IPS-20b (cell line): ENCODE data around the gene AFF3.

Source experiments
- H3K27ac ChIP-seq: one replicate; pipeline ENCODE4 v1.5.1; 2013; ENCODE audit warnings: low read length
- H3K27me3 ChIP-seq: 2 replicates; pipeline ENCODE4 v1.6.1; 2013; ENCODE audit warnings: mild to moderate bottlenecking, low read length, inconsistent platforms; ENCODE audit not compliant: insufficient read depth
- H3K36me3 ChIP-seq: 2 replicates; pipeline ENCODE4 v1.6.1; 2013; ENCODE audit warnings: low read depth, mild to moderate bottlenecking, inconsistent platforms, low read length, moderate library complexity; ENCODE audit not compliant: insufficient read depth
- H3K4me1 ChIP-seq: 2 replicates; pipeline ENCODE4 v1.6.1; 2013; ENCODE audit warnings: mild to moderate bottlenecking, control low read depth, inconsistent platforms, low read length, moderate library complexity; ENCODE audit not compliant: insufficient read depth
- H3K4me3 ChIP-seq: 2 replicates; pipeline ENCODE4 v1.5.1; 2013; ENCODE audit warnings: mild to moderate bottlenecking, low read length, inconsistent platforms
- H3K9ac ChIP-seq: 2 replicates; pipeline ENCODE4 v1.6.1; 2013; ENCODE audit warnings: low read depth, mild to moderate bottlenecking, inconsistent platforms, low read length, moderate library complexity
- H3K9me3 ChIP-seq: 2 replicates; pipeline ENCODE4 v1.6.1; 2013; ENCODE audit warnings: mild to moderate bottlenecking, low read depth, low read length, inconsistent platforms; ENCODE audit not compliant: insufficient read depth

The AFF3 gene

DNA sequence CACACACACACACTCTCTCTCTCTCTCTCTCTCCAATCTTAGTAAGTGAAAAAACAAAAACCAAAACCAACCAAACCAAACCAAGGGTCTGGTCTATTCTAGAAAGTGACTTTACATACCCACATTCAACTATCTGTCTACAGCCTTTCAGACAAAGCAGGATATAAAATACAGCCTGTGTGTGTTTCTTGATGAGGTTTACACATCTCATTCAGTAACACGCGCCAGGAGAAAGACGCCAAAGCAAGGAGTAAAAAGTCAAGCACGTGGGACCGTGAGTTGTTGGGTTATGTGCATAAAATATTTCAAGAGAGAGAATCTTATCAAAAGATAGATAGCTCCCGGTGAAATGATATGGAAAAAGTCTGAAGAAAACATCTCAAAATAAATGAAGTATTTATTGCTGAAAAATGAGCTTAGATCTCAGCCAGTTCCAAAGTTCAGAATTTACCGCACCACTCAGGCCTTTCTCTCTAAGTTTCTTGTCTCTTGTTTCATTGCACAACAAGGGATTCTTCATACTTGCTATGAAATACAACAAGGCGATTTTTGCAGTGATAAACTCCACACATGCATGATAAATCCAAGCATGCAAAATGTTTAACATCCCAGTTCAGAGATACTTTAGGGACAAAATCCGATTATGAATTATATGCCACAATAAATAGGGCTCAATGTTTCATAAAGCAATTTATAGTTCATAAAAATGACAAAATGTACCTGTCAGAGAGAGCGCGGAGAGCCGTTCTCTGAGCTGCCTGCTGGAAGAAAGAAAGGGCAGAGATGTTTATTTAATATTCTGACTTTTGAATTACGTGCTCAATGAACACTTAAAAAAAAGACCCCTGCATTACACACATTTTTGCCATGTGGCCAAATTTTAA lies 493.2 kb downstream of the AFF3 start:
- no peaks in the 10 kb centered on the region for H3K27me3 ChIP-seq

DNA sequence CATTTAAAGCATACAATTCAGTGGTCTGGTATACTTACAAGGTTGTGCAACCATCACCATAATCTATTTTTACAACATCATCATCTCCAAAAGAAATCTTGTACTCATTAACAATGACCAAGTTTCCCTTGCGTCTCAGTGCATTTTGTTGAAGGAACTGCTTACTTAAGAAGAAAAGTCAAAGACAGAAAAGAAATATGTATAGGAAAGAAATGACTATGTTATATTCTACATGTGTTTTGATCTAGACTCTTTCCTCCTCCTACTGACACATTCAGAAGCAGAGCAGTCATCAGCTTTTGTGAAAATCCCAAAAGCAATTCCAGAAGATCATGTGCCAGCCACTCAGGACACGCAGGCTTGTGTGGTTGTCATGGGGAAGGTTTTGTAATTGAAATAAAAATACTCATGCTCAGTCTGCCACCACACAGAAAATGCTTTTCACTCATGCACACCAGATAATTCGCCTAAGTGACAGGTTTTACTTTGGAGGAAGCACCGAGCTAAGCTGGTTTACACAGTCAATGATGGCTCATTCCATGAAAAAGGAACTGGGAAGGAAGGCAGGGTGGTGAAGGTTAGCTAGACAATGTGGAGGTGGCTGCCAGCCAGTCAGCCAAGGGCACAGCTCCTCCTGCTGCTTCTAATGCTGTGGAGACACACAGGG lies 494.1 kb downstream of the AFF3 start:
- H3K27me3 ChIP-seq = no peaks in the 10 kb centered on the region
- H3K9me3 ChIP-seq = no peaks in the 10 kb centered on the region
- no peak overlapping the region for H3K9ac ChIP-seq
- no peaks in the 10 kb centered on the region for H3K36me3 ChIP-seq
- peaks cover 6% of the 10 kb centered on the region; the same call in 1 of the 2 replicates for H3K4me1 ChIP-seq
- no peak overlapping the region for H3K27ac ChIP-seq
- no peak overlapping the region for H3K4me3 ChIP-seq

More for the DNA sequence above, 493.2 kb downstream of the AFF3 start:
- Histone ChIP-seq H3K9ac (no peak overlapping the region), H3K4me1 (peaks cover 6% of the 10 kb centered on the region; the same call in 1 of the 2 replicates), H3K36me3 (no peaks in the 10 kb centered on the region), H3K27ac (no peak overlapping the region), H3K4me3 (no peak overlapping the region), H3K9me3 (no peaks in the 10 kb centered on the region)

DNA sequence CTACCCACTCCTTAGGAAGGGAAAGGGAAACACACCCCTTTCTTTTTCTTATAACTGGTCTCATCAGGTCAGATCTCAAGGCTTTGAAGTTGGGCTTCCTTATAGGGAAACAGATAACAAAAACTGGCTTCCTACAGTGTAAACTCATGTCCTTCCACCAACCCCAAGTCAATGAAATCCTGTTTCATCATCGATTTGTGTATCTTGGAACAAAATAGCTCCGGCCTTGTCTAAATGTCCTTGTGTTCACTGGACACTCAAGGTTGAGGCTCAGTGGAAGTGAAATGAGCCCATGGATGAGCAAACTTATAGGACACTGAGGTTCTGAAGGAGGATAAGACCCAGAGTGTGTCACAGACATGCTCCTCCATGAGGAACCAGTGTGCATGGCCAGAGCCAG lies 496.4 kb downstream of the AFF3 start:
- Histone ChIP-seq H3K27me3 (no peaks in the 10 kb centered on the region), H3K9me3 (no peaks in the 10 kb centered on the region), H3K9ac (no peak overlapping the region), H3K4me3 (no peak overlapping the region), H3K27ac (no peak overlapping the region), H3K4me1 (no peaks in the 10 kb centered on the region), H3K36me3 (no peaks in the 10 kb centered on the region)

DNA sequence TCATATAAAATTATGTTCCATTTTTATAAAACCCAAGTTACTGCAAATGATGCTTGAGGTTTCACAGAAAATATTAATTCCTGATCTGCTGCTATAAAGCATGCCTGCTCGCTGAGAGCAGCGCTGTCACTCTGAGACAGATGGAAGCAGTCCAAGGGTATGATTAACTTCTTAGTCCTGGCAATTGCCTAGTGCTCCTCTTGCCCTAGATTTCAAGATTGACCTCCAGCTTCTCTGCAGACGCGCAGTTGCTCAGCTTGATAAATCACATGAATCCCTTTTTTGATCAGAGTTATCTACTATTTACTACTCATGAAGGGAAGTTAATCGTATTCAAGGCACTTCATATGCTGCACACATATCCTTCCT lies 498.0 kb downstream of the AFF3 start:
- Histone ChIP-seq H3K27ac (no peak overlapping the region), H3K9ac (no peak overlapping the region), H3K4me1 (no peaks in the 10 kb centered on the region), H3K27me3 (no peaks in the 10 kb centered on the region), H3K36me3 (no peaks in the 10 kb centered on the region), H3K4me3 (no peak overlapping the region), H3K9me3 (no peaks in the 10 kb centered on the region)

DNA sequence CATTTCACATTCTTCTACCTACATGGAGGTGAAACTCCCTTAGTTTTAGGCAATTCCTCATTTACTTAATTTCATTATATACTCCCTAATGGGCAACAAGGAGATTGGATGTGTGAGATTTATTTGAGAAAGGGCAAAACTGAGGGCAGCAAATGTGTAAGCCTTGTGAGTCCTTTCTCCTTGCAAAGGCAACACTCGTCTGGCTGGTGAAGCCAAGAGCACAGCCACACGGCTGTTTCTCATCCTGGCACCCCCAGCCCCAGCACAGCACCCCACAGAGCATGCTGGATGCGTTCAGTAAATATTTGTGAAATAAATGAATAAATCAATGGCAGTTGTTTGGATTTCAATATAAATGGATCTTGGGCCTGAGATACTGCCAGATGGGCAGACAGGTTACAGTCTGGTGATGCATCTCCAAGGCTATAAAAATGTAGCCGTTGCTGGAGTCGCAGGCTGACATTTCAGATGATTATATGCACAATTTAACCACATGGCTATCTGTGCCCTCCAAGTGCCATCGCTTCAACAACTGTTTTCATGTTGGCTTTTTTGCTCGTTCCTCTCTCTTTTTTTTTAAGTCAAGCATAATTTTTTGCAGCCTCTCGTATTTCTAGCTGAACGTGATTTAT lies 498.5 kb downstream of the AFF3 start:
- Histone ChIP-seq H3K9me3 (no peaks in the 10 kb centered on the region), H3K27ac (no peak overlapping the region), H3K4me3 (no peak overlapping the region), H3K9ac (no peak overlapping the region), H3K4me1 (no peaks in the 10 kb centered on the region), H3K36me3 (no peaks in the 10 kb centered on the region), H3K27me3 (no peaks in the 10 kb centered on the region)

DNA sequence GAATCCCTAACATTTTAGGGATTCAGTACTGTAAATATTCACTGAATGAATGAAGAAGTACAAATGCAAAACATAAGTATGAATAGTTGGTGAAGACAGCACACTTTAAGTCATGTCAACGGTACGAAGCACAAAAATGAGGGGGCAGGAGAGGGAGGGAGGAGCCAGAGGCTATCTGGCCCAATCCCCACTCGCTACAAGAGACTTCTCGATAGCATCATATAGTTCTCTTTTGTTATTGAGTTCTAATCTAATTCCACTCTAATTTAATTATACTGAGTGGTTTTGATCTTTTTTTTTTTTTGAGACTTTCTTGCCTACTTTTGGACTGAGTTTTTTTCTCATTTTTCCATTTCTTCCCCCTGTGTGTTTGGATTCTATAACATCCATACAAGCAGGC lies 500.4 kb downstream of the AFF3 start:
- Histone ChIP-seq H3K36me3 (no peaks in the 10 kb centered on the region), H3K27ac (no peak overlapping the region), H3K4me1 (no peaks in the 10 kb centered on the region), H3K9me3 (no peaks in the 10 kb centered on the region), H3K27me3 (no peaks in the 10 kb centered on the region), H3K9ac (no peak overlapping the region), H3K4me3 (no peak overlapping the region)

DNA sequence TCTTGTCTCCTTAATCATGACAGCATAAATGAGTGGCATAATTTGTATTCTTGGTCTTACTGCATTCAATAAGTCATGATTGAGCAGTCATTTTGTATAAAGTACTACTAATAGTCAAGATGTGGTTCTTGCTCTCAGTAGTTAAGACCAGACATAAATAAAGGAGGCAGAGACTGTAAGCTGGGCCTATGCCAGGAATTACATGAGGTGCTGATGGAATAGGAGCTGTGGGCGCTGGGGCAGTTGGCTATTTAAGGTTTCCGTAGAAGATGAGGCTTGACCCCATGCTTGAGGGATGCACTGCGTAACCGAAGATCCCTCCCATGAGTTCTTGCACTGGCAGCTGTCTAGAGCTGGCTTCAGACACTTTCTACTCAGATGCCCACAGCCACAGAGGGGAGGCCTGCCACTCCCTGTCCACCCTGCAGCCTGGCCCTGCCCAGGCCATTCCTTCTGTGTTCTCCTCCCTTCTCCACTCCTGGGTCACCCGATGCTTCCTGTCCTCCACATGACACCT lies 501.7 kb downstream of the AFF3 start:
- H3K4me3 ChIP-seq = no peak overlapping the region
- H3K9ac ChIP-seq = no peak overlapping the region
- H3K27me3 ChIP-seq = no peaks in the 10 kb centered on the region
- no peaks in the 10 kb centered on the region for H3K36me3 ChIP-seq
- no peaks in the 10 kb centered on the region for H3K9me3 ChIP-seq
- no peaks in the 10 kb centered on the region for H3K4me1 ChIP-seq
- H3K27ac ChIP-seq = no peak overlapping the region

DNA sequence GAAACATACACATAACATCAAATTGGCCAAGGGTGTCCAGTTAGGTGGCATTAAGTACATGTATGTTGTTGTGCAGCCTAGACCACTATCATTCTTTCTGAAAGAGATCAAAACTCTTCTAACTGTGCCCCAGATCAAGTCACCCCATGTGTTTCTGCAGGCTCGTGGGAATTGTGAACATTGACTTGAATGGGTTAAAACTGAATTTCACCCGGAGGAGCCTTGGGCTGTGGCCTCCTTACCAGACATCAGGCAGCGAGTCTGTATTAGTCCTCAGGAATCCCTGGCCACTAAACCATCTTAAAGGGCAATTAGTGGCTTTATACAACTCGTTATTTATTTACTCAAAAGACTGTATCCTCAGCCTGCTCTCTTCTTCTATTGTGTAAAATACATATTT lies 503.6 kb downstream of the AFF3 start:
- Histone ChIP-seq H3K36me3 (no peaks in the 10 kb centered on the region), H3K4me3 (no peak overlapping the region), H3K27me3 (no peaks in the 10 kb centered on the region), H3K27ac (no peak overlapping the region), H3K9ac (no peak overlapping the region), H3K4me1 (no peaks in the 10 kb centered on the region), H3K9me3 (no peaks in the 10 kb centered on the region)

DNA sequence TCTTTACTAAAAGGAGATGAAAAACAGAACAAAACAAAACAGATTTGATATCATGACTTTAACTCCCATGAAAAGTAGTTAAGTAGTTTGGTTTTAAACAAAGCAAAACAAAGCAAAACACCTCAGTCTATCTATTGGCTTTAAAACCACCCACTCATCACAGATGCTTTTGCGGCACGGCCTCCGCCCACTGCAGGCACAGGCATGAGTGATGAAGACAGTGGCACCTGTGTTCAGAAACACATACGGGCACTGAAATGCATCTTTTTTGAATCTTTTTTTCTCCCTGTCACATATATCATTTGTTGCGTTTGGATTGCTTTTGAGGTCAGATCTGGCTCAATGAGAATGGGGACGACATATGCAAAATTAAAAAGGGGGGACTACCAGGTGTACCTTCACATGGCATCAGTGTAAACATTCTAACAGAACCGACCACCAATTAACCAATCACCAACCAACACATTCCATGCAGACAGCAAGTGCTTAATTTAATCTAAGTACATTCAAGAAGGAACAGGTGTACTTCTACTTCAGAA lies 505.2 kb downstream of the AFF3 start:
- H3K36me3 ChIP-seq = no peaks in the 10 kb centered on the region
- no peak overlapping the region for H3K4me3 ChIP-seq
- H3K9ac ChIP-seq = no peak overlapping the region
- no peaks in the 10 kb centered on the region for H3K9me3 ChIP-seq
- H3K27me3 ChIP-seq = no peaks in the 10 kb centered on the region
- H3K4me1 ChIP-seq = no peaks in the 10 kb centered on the region
- H3K27ac ChIP-seq = no peak overlapping the region

DNA sequence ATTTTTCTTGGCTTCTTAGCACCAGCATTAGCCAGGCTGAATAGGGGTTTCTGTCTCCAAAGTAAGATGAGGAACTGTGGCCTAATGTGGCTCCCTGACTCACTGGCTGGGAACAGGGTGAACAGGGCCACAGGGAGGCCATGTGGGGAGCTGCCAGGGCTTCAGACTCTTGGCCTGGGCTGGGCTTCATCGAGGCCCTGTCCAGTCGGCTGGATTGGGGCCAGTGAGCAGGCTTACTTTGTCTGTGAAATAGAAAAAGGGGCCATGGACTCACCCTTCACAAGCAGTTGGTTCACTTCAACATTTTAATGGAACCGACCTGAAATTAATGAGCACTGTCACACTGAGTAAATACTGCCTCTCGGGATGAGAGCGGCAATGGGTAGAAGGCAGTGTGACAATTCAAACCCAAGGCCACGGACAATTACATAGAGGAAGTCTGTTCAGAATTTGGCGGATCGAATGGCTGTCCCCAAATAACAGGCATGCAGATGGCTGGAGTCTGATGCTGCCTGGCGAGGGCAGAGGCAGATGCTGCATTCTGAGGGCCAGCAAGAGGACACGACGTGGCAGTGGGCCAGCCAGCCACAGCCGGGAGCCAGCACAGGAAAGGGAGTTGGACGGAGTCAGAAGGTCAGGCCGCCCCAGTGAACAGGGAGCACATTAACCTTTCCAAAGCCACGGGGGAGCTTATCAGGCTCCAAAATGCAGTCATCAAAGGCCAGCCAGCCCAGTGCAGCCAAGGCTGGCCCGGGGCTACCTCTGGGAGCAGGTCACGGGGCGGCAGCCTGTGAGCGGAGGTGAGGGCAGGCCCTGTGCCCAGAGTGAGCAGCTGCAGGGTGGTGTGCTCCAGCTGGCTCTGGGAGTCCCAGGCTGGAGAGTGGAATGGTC lies 506.0 kb downstream of the AFF3 start:
- H3K4me3 ChIP-seq = no peak overlapping the region
- H3K36me3 ChIP-seq = no peaks in the 10 kb centered on the region
- H3K9me3 ChIP-seq = no peaks in the 10 kb centered on the region
- no peak overlapping the region for H3K27ac ChIP-seq
- H3K27me3 ChIP-seq = no peaks in the 10 kb centered on the region
- H3K4me1 ChIP-seq = no peaks in the 10 kb centered on the region
- H3K9ac ChIP-seq = no peak overlapping the region

DNA sequence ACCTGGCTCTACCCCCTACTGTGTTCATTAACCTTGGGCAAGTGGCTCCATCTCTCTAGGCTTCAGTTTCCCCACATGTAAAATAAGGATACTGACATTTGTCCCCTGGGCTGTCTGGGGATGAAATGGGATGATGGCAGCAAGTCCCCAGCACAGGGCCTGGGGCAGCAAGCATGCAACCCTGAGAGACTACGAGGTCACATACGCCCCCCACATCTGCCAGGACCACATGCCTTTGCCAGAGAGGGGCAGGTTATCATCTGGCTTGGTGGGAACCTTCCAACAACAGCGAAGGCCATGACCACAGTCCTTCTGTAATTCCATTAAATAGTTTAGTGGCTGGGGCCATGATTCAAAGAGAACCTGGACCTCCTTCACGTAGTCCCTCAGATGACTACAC lies 506.7 kb downstream of the AFF3 start:
- H3K27me3 ChIP-seq = no peaks in the 10 kb centered on the region
- no peak overlapping the region for H3K9ac ChIP-seq
- no peak overlapping the region for H3K27ac ChIP-seq
- H3K4me1 ChIP-seq = no peaks in the 10 kb centered on the region
- no peak overlapping the region for H3K4me3 ChIP-seq
- H3K36me3 ChIP-seq = no peaks in the 10 kb centered on the region
- H3K9me3 ChIP-seq = no peaks in the 10 kb centered on the region
